Liver (tissue), 3 donors: ENCODE results near the gene TSHZ2.

Experiments used
- CTCF ChIP-seq: fragments of 150-350 bp; IDR thresholded peaks from 2 replicates; pipeline ENCODE4 v1.5.1; 2017; ENCODE audit warnings: improper control_type of control experiment, low read depth, low read length; ENCODE audit not compliant: missing input control
- JUND ChIP-seq, 2 donors: IDR thresholded peaks; 2 replicates each; pipeline ENCODE4 v1.6.1; 2016; ENCODE audit warnings: antibody characterized with exemption in 2 of 2
- MAX ChIP-seq: IDR thresholded peaks from 2 replicates; pipeline ENCODE4 v1.6.1; 2016; ENCODE audit warnings: antibody characterized with exemption
- REST ChIP-seq: IDR thresholded peaks from 2 replicates; pipeline ENCODE4 v1.6.1; 2016; ENCODE audit warnings: antibody characterized with exemption, mild to moderate bottlenecking
- donor health status: healthy.
- donor health status: healthy.

- TF ChIP-seq CTCF (no peak), REST (no peak), MAX (no peak), JUND (IDR thresholded peaks at IDR 0.05) (no peak)
Measured at GRCh38 chr20:53498341-53498740, 526.2 kb downstream of the TSHZ2 start.
